Panc1 (cell line): ENCODE data around the gene NUB1.

ENCODE experiments used
- CTCF ChIP-seq: fragments of 450-650 bp; IDR thresholded peaks from 2 replicates; pipeline ENCODE4 v1.5.1; 2017; ENCODE audit warnings: mild to moderate bottlenecking
- POLR2AphosphoS5 ChIP-seq: IDR thresholded peaks from 2 replicates; pipeline ENCODE4 v1.6.1; 2012; ENCODE audit warnings: mild to moderate bottlenecking, low read depth, low read length, moderate library complexity
- TCF7L2 ChIP-seq: IDR thresholded peaks from 2 replicates; pipeline ENCODE4 v1.6.1; 2011; ENCODE audit warnings: mild to moderate bottlenecking, low read depth, low read length, inconsistent platforms

DNA sequence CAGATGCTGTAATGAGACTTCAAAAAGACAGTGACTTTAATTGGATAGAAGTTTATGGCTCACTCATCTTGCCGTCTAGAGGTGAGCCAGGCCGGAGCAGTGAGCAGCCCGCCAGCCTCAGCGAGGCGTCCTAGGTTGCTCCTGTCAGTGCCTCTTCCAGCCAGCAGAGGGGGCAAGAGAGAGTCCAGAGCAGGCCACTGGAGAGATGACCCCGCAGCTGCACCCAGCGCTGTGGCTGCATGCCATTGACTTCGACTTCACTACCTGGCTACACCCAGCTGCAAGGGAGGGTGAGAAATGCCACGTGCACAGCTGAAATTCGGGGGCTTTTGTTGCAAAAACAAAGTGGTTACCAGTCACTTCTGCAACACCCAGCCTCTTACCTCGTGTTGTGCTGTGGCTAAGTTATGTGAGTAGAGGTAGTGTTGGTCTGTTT lies 26.5 kb downstream of the NUB1 start:
- TF ChIP-seq CTCF (peak; percentile 96), POLR2AphosphoS5 (no peak), TCF7L2 (no peak)
